Measurements from ENCODE around the gene LYZL1. TPM values are rescaled to one million over a fixed set of nuclear protein-coding genes. Genes with fewer than 3 reads are reported as not detected.

Gene LYZL1
- polyA plus RNA-seq, 1 experiment: not detected

GRCh38 chr10:29255104-29255503, 33.8 kb upstream of the LYZL1 start:
- no peak overlapping the region for H3K4me3 ChIP-seq (ENCODE audit: low read depth, low read length)
- H3K27me3 ChIP-seq (ENCODE audit: control insufficient read depth, insufficient read depth, low read length): peaks cover 32% of the 10 kb centered on the region
- CTCF ChIA-PET: interaction anchor here (3.5 kb wide), 1 partner anchor 12 kb away, joined by 20 read pairs; no protein-coding TSS in a partner anchor
- H3K36me3 ChIP-seq (ENCODE audit: control insufficient read depth, insufficient read depth, low read length): no peaks in the 10 kb centered on the region
- POLR2A ChIA-PET: no interaction called here
- no peak for DNase-seq (ENCODE audit: low read depth)
- TF ChIP-seq CTCF (IDR thresholded peaks at IDR 0.05; ENCODE audit: insufficient read depth, low read depth, low read length): no peak

- H3K36me3 ChIP-seq (ENCODE audit: control insufficient read depth, insufficient read depth, low read length): no peaks in the 10 kb centered on the region
- peaks cover 29% of the 10 kb centered on the region for H3K27me3 ChIP-seq (ENCODE audit: control insufficient read depth, insufficient read depth, low read length)
- H3K4me3 ChIP-seq (ENCODE audit: low read depth, low read length): no peak overlapping the region
- DNase-seq (ENCODE audit: low read depth): no peak
- ChIA-PET CTCF (interaction anchor here (0.6 kb wide), 1 partner anchor 583 kb away, joined by 3 read pairs; no protein-coding TSS in a partner anchor), POLR2A (no interaction called here)
- no peak for TF ChIP-seq CTCF (IDR thresholded peaks at IDR 0.05; ENCODE audit: insufficient read depth, low read depth, low read length)
These were observed 32.9 kb upstream of the LYZL1 start for GRCh38 chr10:29256019-29256418.

- no peak for TF ChIP-seq CTCF (IDR thresholded peaks at IDR 0.05; ENCODE audit: insufficient read depth, low read depth, low read length)
- ChIA-PET POLR2A (no interaction called here), CTCF (interaction anchor here (0.8 to 1.7 kb wide), 4 partner anchors 17 to 128 kb away, joined by 3 to 6 read pairs (median 4); no protein-coding TSS in a partner anchor)
- peaks cover 31% of the 10 kb centered on the region for H3K27me3 ChIP-seq (ENCODE audit: control insufficient read depth, insufficient read depth, low read length)
- no peaks in the 10 kb centered on the region for H3K36me3 ChIP-seq (ENCODE audit: control insufficient read depth, insufficient read depth, low read length)
- no peak for DNase-seq (ENCODE audit: low read depth)
- no peak overlapping the region for H3K4me3 ChIP-seq (ENCODE audit: low read depth, low read length)
These were observed 32.3 kb upstream of the LYZL1 start for GRCh38 chr10:29256586-29256985.

GRCh38 chr10:29257106-29257783, 31.6 kb upstream of the LYZL1 start:
- Histone ChIP-seq H3K4me3 (ENCODE audit: low read depth, low read length) (no peak overlapping the region), H3K36me3 (ENCODE audit: control insufficient read depth, insufficient read depth, low read length) (no peaks in the 10 kb centered on the region), H3K27me3 (ENCODE audit: control insufficient read depth, insufficient read depth, low read length) (peaks cover 34% of the 10 kb centered on the region)
- peak; percentile 98 for DNase-seq (ENCODE audit: low read depth)
- ChIA-PET CTCF (interaction anchor here (0.6 to 1.7 kb wide), 6 partner anchors 18 to 593 kb away, joined by 3 to 6 read pairs (median 4); no protein-coding TSS in a partner anchor), POLR2A (no interaction called here)
- TF ChIP-seq CTCF (IDR thresholded peaks at IDR 0.05; ENCODE audit: insufficient read depth, low read depth, low read length): no peak

GRCh38 chr10:29257784-29258135, 31.1 kb upstream of the LYZL1 start:
- Histone ChIP-seq H3K4me3 (ENCODE audit: low read depth, low read length) (no peak overlapping the region), H3K27me3 (ENCODE audit: control insufficient read depth, insufficient read depth, low read length) (peaks cover 30% of the 10 kb centered on the region), H3K36me3 (ENCODE audit: control insufficient read depth, insufficient read depth, low read length) (no peaks in the 10 kb centered on the region)
- no peak for TF ChIP-seq CTCF (IDR thresholded peaks at IDR 0.05; ENCODE audit: insufficient read depth, low read depth, low read length)
- CTCF ChIA-PET: interaction anchor here (0.6 to 1.7 kb wide), 5 partner anchors 19 to 594 kb away, joined by 3 to 6 read pairs (median 4); no protein-coding TSS in a partner anchor
- POLR2A ChIA-PET: no interaction called here
- no peak for DNase-seq (ENCODE audit: low read depth)

All from BJ (cell line).